Keratinocyte (primary cell): ENCODE data around the gene HOXC6. TPM values are rescaled to one million over a fixed set of nuclear protein-coding genes. Genes with fewer than 3 reads are reported as not detected.

Experiments used
- DNase-seq: peaks from one replicate; pipeline ENCODE4 v3.0.0-alpha.2; 2011; ENCODE audit warnings: low read depth, missing footprints, low spot score
- FAIRE-seq: peaks from 2 replicates; lab custom pipeline; 2011; peaks lifted over from hg19 to GRCh38; lab: Jason Lieb, UNC
- H2AFZ ChIP-seq: 2 replicates; pipeline ENCODE4 v1.6.0; 2012; ENCODE audit warnings: low read length, control low read depth, inconsistent platforms; ENCODE audit not compliant: control insufficient read depth
- H3K27ac ChIP-seq: 2 replicates; pipeline ENCODE4 v1.5.1; 2011; ENCODE audit warnings: low read length; ENCODE audit not compliant: control insufficient read depth, insufficient read depth
- H3K27me3 ChIP-seq: 3 replicates; pipeline ENCODE4 v1.6.0; 2011; ENCODE audit warnings: low read length; ENCODE audit not compliant: control insufficient read depth, insufficient read depth; ENCODE audit errors: extremely low read depth
- H3K36me3 ChIP-seq, 2 experiments: 2 replicates in 1 of 2; 3 replicates in 1 of 2; pipeline ENCODE4 v1.5.1; 2011; ENCODE audit warnings: low read length in 2 of 2, mild to moderate bottlenecking in 1 of 2; ENCODE audit not compliant: control insufficient read depth in 2 of 2, insufficient read depth in 2 of 2; ENCODE audit errors: extremely low read depth in 1 of 2
- H3K4me1 ChIP-seq: 3 replicates; pipeline ENCODE4 v1.5.1; 2011; ENCODE audit warnings: low read length; ENCODE audit not compliant: control insufficient read depth, insufficient read depth; ENCODE audit errors: extremely low read depth
- H3K4me2 ChIP-seq: 3 replicates; pipeline ENCODE4 v1.6.0; 2011; ENCODE audit warnings: low read depth, low read length; ENCODE audit not compliant: control insufficient read depth, insufficient read depth; ENCODE audit errors: extremely low read depth
- H3K4me3 ChIP-seq, 3 experiments: fragments of 200-600 bp in 1 of 3; sonication (generic) in 1 of 3; 2 replicates in 2 of 3; 3 replicates in 1 of 3; pipeline ENCODE4 v1.5.1; 2011 to 2016; ENCODE audit warnings: low read length in 3 of 3, mild to moderate bottlenecking in 3 of 3, control low read depth in 2 of 3, inconsistent platforms in 1 of 3, low read depth in 1 of 3, mixed read lengths in 1 of 3, mixed run types in 1 of 3, moderate library complexity in 1 of 3; ENCODE audit not compliant: control insufficient read depth in 2 of 3, insufficient read depth in 2 of 3; ENCODE audit errors: extremely low read depth in 1 of 3
- H3K79me2 ChIP-seq: 2 replicates; pipeline ENCODE4 v1.6.0; 2012; ENCODE audit warnings: low read length; ENCODE audit not compliant: control insufficient read depth, insufficient read depth
- H3K9ac ChIP-seq: 3 replicates; pipeline ENCODE4 v1.6.0; 2011; ENCODE audit warnings: low read length; ENCODE audit not compliant: control insufficient read depth, insufficient read depth; ENCODE audit errors: extremely low read depth
- H3K9me1 ChIP-seq: 3 replicates; pipeline ENCODE4 v1.6.0; 2011; ENCODE audit warnings: low read length; ENCODE audit not compliant: control insufficient read depth, insufficient read depth; ENCODE audit errors: extremely low read depth
- H3K9me3 ChIP-seq: 2 replicates; pipeline ENCODE4 v1.5.1; 2012; ENCODE audit warnings: low read depth, low read length; ENCODE audit not compliant: control insufficient read depth
- H4K20me1 ChIP-seq: 3 replicates; pipeline ENCODE4 v1.6.0; 2011; ENCODE audit warnings: low read length; ENCODE audit not compliant: control insufficient read depth, insufficient read depth; ENCODE audit errors: extremely low read depth
- EZH2 ChIP-seq: IDR thresholded peaks from one replicate; pipeline ENCODE4 v1.6.1; 2012; ENCODE audit warnings: inconsistent platforms, mild to moderate bottlenecking, low read length, moderate library complexity
- dilution Hi-C: fragments of 300-500 bp; cut with MboI; formaldehyde crosslinking; loops from one replicate; pipeline ENCODE4 v1.7.0; 2020; ENCODE audit warnings: low sequenced_read_pairs; ENCODE audit not compliant: extremely low pct_ligation_motif_present
- polyA plus RNA-seq, 5 experiments: library from polyadenylated mRNA; depleted of rRNA in 3 of 5; stranded (reverse) in 3 of 5; stranded (forward) in 1 of 5; unstranded in 1 of 5; fragments of >200 nt; gene quantifications; 1 replicate in 1 of 5; 2 replicates in 3 of 5; 3 replicates in 1 of 5; pipeline versions ENCODE4 v1.2.1 to v1.2.3, GENCODE V29; 2011 to 2012; ENCODE audit warnings: missing spikeins in 2 of 5, low read depth in 1 of 5, low replicate concordance in 1 of 5
- TF ChIP-seq, protein P1 (sequence below), 3 experiments: IDR thresholded peaks in 1 of 3; conservative IDR thresholded peaks in 1 of 3; optimal IDR thresholded peaks in 1 of 3; 2 replicates in 2 of 3; 3 replicates in 1 of 3; pipeline versions ENCODE3 to v1.5.1; 2011; ENCODE audit warnings: low read length in 3 of 3, mild to moderate bottlenecking in 3 of 3, moderate library complexity in 2 of 3, control low read depth in 1 of 3, inconsistent platforms in 1 of 3; ENCODE audit not compliant: insufficient read depth in 2 of 3; ENCODE audit errors: extremely low read depth in 1 of 3

The HOXC6 gene
- polyA plus RNA-seq, 1 donor (not counting 4 experiments of a cell fraction or from before 2014, with no cell fraction given), result 4.7 TPM

- H3K9ac ChIP-seq, result peak overlapping the region; percentile 98
- H2AFZ ChIP-seq, result peak overlapping the region; percentile 37
- H3K4me3 ChIP-seq, result peak overlapping the region; percentile 56 to 95 (median 74)
- DNase-seq (no peak), FAIRE-seq (no peak)
- peak overlapping the region; percentile 98 for H3K27ac ChIP-seq
- no peaks in the 10 kb centered on the region for H4K20me1 ChIP-seq
- H3K36me3 ChIP-seq, result no peaks in the 10 kb centered on the region
- H3K9me3 ChIP-seq, result no peaks in the 10 kb centered on the region
- dilution Hi-C loops, result no loop called here
- TF ChIP-seq, protein P1, sequence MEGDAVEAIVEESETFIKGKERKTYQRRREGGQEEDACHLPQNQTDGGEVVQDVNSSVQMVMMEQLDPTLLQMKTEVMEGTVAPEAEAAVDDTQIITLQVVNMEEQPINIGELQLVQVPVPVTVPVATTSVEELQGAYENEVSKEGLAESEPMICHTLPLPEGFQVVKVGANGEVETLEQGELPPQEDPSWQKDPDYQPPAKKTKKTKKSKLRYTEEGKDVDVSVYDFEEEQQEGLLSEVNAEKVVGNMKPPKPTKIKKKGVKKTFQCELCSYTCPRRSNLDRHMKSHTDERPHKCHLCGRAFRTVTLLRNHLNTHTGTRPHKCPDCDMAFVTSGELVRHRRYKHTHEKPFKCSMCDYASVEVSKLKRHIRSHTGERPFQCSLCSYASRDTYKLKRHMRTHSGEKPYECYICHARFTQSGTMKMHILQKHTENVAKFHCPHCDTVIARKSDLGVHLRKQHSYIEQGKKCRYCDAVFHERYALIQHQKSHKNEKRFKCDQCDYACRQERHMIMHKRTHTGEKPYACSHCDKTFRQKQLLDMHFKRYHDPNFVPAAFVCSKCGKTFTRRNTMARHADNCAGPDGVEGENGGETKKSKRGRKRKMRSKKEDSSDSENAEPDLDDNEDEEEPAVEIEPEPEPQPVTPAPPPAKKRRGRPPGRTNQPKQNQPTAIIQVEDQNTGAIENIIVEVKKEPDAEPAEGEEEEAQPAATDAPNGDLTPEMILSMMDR (optimal IDR thresholded peaks at IDR 0.05 in 1 of 3, IDR thresholded peaks at IDR 0.05 in 1 of 3, conservative IDR thresholded peaks at IDR 0.05 in 1 of 3; ENCODE audit: extremely low read depth in 1 of 3, insufficient read depth in 2 of 3, low read length in 3 of 3), result no peak
- no peak for TF ChIP-seq EZH2
- peaks cover 71% of the 10 kb centered on the region for H3K79me2 ChIP-seq
- peak overlapping the region; percentile 96 for H3K4me2 ChIP-seq
- H3K27me3 ChIP-seq, result no peaks in the 10 kb centered on the region
- H3K4me1 ChIP-seq, result peaks cover 60% of the 10 kb centered on the region
- no peaks in the 10 kb centered on the region for H3K9me1 ChIP-seq
Measured at GRCh38 chr12:54019091-54019811, 9.0 kb upstream of the HOXC6 start.

- Histone ChIP-seq H4K20me1 (no peaks in the 10 kb centered on the region), H3K4me1 (peaks cover 64% of the 10 kb centered on the region), H3K36me3 (no peaks in the 10 kb centered on the region), H3K9me3 (no peaks in the 10 kb centered on the region), H3K9ac (peak overlapping the region; percentile 98), H3K79me2 (peaks cover 77% of the 10 kb centered on the region), H3K9me1 (no peaks in the 10 kb centered on the region), H2AFZ (no peak overlapping the region), H3K4me2 (peak overlapping the region; percentile 96), H3K27me3 (no peaks in the 10 kb centered on the region), H3K27ac (peak overlapping the region; percentile 98), H3K4me3 (peak overlapping the region in 2 of 3 experiments; percentile 74 to 82)
- dilution Hi-C loops, result no loop called here
- no peak for DNase-seq
- TF ChIP-seq, protein P1 (optimal IDR thresholded peaks at IDR 0.05 in 1 of 3, IDR thresholded peaks at IDR 0.05 in 1 of 3, conservative IDR thresholded peaks at IDR 0.05 in 1 of 3; ENCODE audit: extremely low read depth in 1 of 3, insufficient read depth in 2 of 3, low read length in 3 of 3), result no peak
- TF ChIP-seq EZH2, result no peak
- no peak for FAIRE-seq
Measured at GRCh38 chr12:54019924-54020590, 8.2 kb upstream of the HOXC6 start.
